Measurements from ENCODE around the gene UST. TPM values are rescaled to one million over a fixed set of nuclear protein-coding genes. Genes with fewer than 3 reads are reported as not detected.

UST gene
- total RNA-seq, 4 donors from 2014 or later: 9.6 to 34.6 (median 25.9) TPM

DNA sequence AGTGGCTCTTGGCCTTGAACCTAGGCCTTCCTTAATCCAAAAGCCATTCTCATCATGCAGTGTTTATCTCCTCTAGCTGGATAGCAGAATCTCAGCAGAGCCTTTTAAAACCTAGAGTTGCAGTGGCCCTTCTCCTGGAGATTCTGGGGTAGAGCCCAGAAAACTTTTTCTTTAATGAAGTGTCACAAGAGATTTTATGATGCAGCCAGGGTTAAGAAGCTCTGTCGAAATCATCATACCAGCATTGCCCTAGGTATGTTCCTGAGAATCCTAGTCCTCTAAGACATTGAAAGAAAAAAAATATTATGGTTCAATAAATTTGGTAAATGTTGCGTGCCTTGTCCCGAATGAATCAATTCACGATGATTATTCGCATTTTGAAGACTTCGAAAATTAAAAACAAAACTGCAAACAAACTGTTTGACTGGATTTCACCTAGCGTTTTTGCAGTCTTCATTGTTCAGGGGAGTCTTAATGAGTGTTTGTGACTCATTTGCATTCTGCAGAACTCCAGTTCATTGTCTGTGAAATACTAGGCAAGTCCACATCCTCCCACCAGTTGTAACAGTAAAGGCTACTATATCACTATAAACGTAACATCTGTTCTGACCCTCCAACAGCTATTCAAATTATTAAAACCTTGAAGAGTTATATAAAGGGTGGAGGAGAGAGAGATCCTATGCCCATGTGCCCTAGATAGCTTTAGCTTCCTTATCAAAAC, 198.6 kb downstream of the UST start:
- TF ChIP-seq, protein P1, sequence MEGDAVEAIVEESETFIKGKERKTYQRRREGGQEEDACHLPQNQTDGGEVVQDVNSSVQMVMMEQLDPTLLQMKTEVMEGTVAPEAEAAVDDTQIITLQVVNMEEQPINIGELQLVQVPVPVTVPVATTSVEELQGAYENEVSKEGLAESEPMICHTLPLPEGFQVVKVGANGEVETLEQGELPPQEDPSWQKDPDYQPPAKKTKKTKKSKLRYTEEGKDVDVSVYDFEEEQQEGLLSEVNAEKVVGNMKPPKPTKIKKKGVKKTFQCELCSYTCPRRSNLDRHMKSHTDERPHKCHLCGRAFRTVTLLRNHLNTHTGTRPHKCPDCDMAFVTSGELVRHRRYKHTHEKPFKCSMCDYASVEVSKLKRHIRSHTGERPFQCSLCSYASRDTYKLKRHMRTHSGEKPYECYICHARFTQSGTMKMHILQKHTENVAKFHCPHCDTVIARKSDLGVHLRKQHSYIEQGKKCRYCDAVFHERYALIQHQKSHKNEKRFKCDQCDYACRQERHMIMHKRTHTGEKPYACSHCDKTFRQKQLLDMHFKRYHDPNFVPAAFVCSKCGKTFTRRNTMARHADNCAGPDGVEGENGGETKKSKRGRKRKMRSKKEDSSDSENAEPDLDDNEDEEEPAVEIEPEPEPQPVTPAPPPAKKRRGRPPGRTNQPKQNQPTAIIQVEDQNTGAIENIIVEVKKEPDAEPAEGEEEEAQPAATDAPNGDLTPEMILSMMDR (IDR thresholded peaks at IDR 0.05; ENCODE audit: low read depth): no peak

DNA sequence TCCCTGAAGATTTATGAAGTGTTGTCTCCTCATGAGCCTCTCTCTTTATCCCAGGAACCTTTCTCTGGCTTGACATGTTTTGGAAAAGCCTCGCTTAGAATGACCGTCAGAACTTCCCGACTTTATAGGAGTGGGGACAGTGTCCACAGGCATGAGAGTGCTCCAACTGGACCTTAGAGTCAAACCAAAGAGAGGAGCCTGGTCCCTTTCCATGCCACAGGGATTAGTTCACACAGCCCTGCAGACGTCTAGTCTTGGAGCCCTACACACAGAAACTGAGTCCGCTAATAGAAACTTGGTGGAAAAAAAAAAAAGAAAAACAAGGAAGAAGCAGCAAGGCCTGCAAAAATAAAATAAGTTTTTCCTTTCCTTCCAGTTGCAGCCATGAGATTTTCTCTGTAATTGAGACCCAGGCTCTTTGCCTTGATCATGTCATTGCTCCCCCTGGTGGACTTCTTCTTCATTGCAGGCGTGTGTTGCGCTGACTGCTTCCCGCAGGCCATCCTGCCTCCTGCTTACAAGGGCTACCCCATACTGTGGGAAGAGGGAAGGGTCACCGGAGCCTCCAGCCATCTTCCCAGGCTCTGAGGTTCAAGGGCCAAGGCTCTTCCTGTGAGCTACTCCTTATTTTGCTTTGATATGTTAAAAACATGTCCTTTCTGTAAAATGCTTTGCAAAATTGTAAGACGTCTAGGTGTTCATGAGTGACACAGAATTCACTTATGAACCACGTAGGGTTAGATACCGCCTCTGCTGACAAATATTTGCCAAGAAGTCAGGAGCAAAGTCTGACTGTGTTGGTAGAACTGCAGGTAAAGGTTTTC, 201.0 kb downstream of the UST start:
- TF ChIP-seq, protein P1 (IDR thresholded peaks at IDR 0.05; ENCODE audit: low read depth): no peak

DNA sequence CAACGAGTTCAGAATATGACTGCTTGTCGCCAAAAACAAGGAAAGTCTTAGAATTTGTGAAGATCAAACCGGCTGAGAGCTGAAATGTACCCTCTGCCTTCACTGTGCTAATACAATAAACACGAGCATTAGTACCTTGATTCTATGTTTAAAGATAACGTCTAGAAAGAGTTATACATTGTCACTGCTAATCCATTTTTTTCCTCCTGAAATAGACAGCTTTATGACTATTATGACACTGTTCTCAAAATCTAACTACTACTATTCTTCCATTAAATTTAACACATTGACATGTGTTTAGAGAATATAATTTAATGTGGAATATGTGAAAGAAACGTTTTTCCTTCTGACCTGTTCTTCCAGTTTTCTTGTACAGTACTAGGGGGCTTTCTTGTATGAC, 204.8 kb downstream of the UST start:
- TF ChIP-seq, protein P1 (IDR thresholded peaks at IDR 0.05; ENCODE audit: low read depth): no peak

DNA sequence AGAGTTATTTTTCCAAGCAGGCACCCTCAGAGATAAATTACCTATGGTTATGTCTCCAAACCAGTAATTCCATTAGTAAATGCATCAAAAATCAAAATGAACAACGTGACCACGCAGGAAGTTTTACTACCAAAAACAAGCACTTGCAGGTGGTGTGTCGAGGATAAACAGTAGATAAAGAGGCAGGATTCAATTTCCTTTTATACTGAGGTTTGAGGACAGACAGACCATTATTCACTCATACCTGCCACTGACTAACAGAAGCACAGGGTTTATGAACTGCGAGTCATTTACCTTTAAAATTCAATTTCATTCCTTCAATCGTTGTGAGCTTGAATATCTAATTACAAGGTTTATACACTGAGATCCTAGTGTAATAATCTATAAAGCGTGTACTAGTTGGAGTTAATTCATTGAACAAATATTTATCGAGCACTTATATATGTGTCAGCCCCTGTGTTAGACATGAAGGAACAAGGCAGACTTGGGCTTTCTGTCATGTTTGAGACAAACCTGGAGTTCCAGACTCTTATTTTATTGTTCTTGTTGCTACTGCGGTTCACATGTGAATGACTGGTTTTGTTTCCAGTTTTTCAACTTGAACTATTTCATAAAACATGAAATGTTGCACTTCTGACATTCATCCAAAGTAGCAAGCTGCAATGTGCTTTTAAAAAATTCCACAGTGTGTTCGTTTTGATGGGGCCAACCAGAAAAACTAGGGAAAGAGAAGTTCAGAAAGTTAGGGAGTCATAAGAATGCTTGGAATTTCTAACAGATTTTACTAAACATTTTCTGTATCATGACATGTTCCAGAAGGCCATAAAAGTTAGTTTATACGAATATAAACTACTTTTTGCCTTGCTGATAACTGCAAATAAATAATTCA, 205.6 kb downstream of the UST start:
- TF ChIP-seq, protein P1 (IDR thresholded peaks at IDR 0.05; ENCODE audit: low read depth): no peak

DNA sequence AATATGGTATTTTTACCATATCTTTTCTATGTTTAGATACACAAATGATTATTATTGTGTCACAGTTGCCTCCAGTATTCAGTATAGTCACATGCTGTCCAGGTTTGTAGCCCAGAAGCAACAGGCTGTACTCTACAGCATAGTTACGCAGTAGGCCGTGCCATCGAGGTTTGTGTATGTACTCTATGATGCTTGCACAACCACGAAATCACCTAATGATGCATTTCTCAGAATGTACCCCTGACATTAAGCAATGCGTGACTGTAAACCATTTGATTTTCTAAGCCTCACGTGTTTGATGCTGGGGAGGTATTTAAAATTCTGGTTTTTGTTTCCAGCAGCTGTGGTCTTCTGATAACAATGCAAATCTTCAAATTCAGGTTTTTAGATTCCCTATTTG, 207.6 kb downstream of the UST start:
- TF ChIP-seq, protein P1 (IDR thresholded peaks at IDR 0.05; ENCODE audit: low read depth): no peak

DNA sequence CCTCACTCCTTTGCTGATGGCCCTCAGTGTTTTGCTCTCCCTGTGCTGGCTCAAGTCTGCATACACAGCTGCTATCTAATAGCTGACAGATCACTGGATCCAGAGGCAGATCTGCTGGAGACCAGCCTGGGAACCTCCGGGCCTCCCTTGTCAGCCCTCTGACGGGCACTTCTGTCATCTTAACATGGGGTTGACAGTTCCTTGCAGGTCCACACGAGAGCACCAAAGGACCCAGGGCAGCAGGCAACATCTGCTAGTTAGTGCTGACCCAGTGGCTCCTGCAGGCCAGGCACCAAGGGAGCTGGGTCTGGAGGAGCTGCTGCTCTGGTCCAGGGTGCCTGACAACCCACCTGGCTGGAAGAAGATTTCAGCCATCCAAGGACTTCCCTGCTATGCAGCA, 208.1 kb downstream of the UST start:
- TF ChIP-seq, protein P1 (IDR thresholded peaks at IDR 0.05; ENCODE audit: low read depth): no peak

All from subcutaneous adipose tissue (tissue), 4 donors.